ENCODE data around the gene HSPA9. TPM values are rescaled to one million over a fixed set of nuclear protein-coding genes. Genes with fewer than 3 reads are reported as not detected.

Gene HSPA9
- total and polyA plus RNA-seq, 3 experiments from 2014 or later: 171 to 498 (median 468) TPM

GRCh38 chr5:138585157-138585556, 10.0 kb upstream of the HSPA9 start:
- Histone ChIP-seq H3K9me3 (ENCODE audit: low read length) (no peaks in the 10 kb centered on the region), H3K27ac (ENCODE audit: low read depth, low read length) (no peak overlapping the region), H3K4me1 (ENCODE audit: insufficient read depth, low read length) (no peaks in the 10 kb centered on the region), H3K36me3 (ENCODE audit: insufficient read depth, low read length) (no peaks in the 10 kb centered on the region), H3K4me3 (ENCODE audit: low read length) (no peak overlapping the region), H3K27me3 (ENCODE audit: insufficient read depth, low read length, poor library complexity, severe bottlenecking) (no peaks in the 10 kb centered on the region)
- Mint-ChIP-seq H3K9me3 (no peaks in the 10 kb centered on the region), H3K27ac (no peak overlapping the region), H3K36me3 (no peaks in the 10 kb centered on the region), H3K27me3 (peaks cover 10 to 17% of the 10 kb centered on the region in 2 donors), H3K4me3 (no peak overlapping the region), H3K4me1 (no peaks in the 10 kb centered on the region)
- POLR2A ChIA-PET: no interaction called here
- DNase-seq: no peak
- CTCF ChIA-PET: no interaction called here

- ChIA-PET POLR2A (interaction anchor here (0.7 kb wide), 1 partner anchor 9 kb away, joined by 3 read pairs; the partner anchor contains the start of gene HSPA9), CTCF (interaction anchor here (1.0 to 1.2 kb wide), 2 partner anchors 9 to 678 kb away, joined by 3 to 6 read pairs; partner anchors contain the start of gene HSPA9)
- Histone ChIP-seq H3K4me3 (ENCODE audit: low read length) (no peak overlapping the region), H3K4me1 (ENCODE audit: insufficient read depth, low read length) (no peaks in the 10 kb centered on the region), H3K27me3 (ENCODE audit: insufficient read depth, low read length, poor library complexity, severe bottlenecking) (no peaks in the 10 kb centered on the region), H3K9me3 (ENCODE audit: low read length) (no peaks in the 10 kb centered on the region), H3K36me3 (ENCODE audit: insufficient read depth, low read length) (no peaks in the 10 kb centered on the region), H3K27ac (ENCODE audit: low read depth, low read length) (no peak overlapping the region)
- no peaks in the 10 kb centered on the region for H3K36me3 Mint-ChIP-seq
- H3K4me3 Mint-ChIP-seq: no peak overlapping the region
- no peak for DNase-seq
- peaks cover 8 to 17% of the 10 kb centered on the region in 2 donors for H3K27me3 Mint-ChIP-seq
- peaks cover 0 to 4% (median 4%) of the 10 kb centered on the region in 3 donors for H3K4me1 Mint-ChIP-seq
- H3K9me3 Mint-ChIP-seq: no peaks in the 10 kb centered on the region
- H3K27ac Mint-ChIP-seq: no peak overlapping the region
These were observed 8.9 kb upstream of the HSPA9 start for GRCh38 chr5:138583984-138584637.

- Histone ChIP-seq H3K27me3 (ENCODE audit: insufficient read depth, low read length, poor library complexity, severe bottlenecking) (no peaks in the 10 kb centered on the region), H3K4me3 (ENCODE audit: low read length) (no peak overlapping the region), H3K9me3 (ENCODE audit: low read length) (no peaks in the 10 kb centered on the region), H3K36me3 (ENCODE audit: insufficient read depth, low read length) (no peaks in the 10 kb centered on the region), H3K27ac (ENCODE audit: low read depth, low read length) (no peak overlapping the region), H3K4me1 (ENCODE audit: insufficient read depth, low read length) (no peaks in the 10 kb centered on the region)
- no peaks in the 10 kb centered on the region for H3K9me3 Mint-ChIP-seq
- no peak overlapping the region for H3K27ac Mint-ChIP-seq
- ChIA-PET CTCF (no interaction called here), POLR2A (no interaction called here)
- H3K4me3 Mint-ChIP-seq: no peak overlapping the region
- H3K36me3 Mint-ChIP-seq: no peaks in the 10 kb centered on the region
- H3K4me1 Mint-ChIP-seq: peaks cover 0 to 5% (median 4%) of the 10 kb centered on the region in 3 donors
- no peak for DNase-seq
- H3K27me3 Mint-ChIP-seq: peaks cover 5 to 17% of the 10 kb centered on the region in 2 donors
These were observed 7.8 kb upstream of the HSPA9 start for GRCh38 chr5:138582959-138583358.

GRCh38 chr5:138580777-138581176, 5.6 kb upstream of the HSPA9 start:
- Mint-ChIP-seq H3K4me3 (no peak overlapping the region), H3K9me3 (peaks cover 0 to 1% (median 0%) of the 10 kb centered on the region in 5 donors), H3K27me3 (peaks cover 0 to 8% of the 10 kb centered on the region in 2 donors), H3K4me1 (peaks cover 2 to 8% (median 8%) of the 10 kb centered on the region in 3 donors), H3K36me3 (peaks cover 0 to 2% (median 0%) of the 10 kb centered on the region in 3 donors), H3K27ac (peak overlapping the region in 1 of 8 donors; percentile 63)
- DNase-seq: no peak
- ChIA-PET POLR2A (interaction anchor here (0.5 kb wide), 1 partner anchor 34 kb away, joined by 3 read pairs; no protein-coding TSS in a partner anchor), CTCF (no interaction called here)
- H3K27me3 ChIP-seq (ENCODE audit: insufficient read depth, low read length, poor library complexity, severe bottlenecking): no peaks in the 10 kb centered on the region
- H3K9me3 ChIP-seq (ENCODE audit: low read length): no peaks in the 10 kb centered on the region
- no peaks in the 10 kb centered on the region for H3K36me3 ChIP-seq (ENCODE audit: insufficient read depth, low read length)
- no peak overlapping the region for H3K4me3 ChIP-seq (ENCODE audit: low read length)
- H3K27ac ChIP-seq (ENCODE audit: low read depth, low read length): no peak overlapping the region
- peaks cover 6% of the 10 kb centered on the region for H3K4me1 ChIP-seq (ENCODE audit: insufficient read depth, low read length)

- Histone ChIP-seq H3K27ac (ENCODE audit: low read depth, low read length) (no peak overlapping the region), H3K4me3 (ENCODE audit: low read length) (no peak overlapping the region), H3K36me3 (ENCODE audit: insufficient read depth, low read length) (no peaks in the 10 kb centered on the region), H3K27me3 (ENCODE audit: insufficient read depth, low read length, poor library complexity, severe bottlenecking) (no peaks in the 10 kb centered on the region), H3K4me1 (ENCODE audit: insufficient read depth, low read length) (peaks cover 6% of the 10 kb centered on the region), H3K9me3 (ENCODE audit: low read length) (no peaks in the 10 kb centered on the region)
- Mint-ChIP-seq H3K4me3 (no peak overlapping the region), H3K27me3 (peaks cover 3 to 5% of the 10 kb centered on the region in 2 donors), H3K36me3 (peaks cover 0 to 8% (median 0%) of the 10 kb centered on the region in 3 donors), H3K4me1 (peaks cover 6 to 14% (median 10%) of the 10 kb centered on the region in 3 donors), H3K27ac (no peak overlapping the region), H3K9me3 (peaks cover 0 to 1% (median 0%) of the 10 kb centered on the region in 5 donors)
- no peak for DNase-seq
- CTCF ChIA-PET: interaction anchor here (0.7 to 1.5 kb wide), 12 partner anchors 14 to 682 kb away, joined by 3 to 7 read pairs (median 3); partner anchors contain the start of genes BRD8, CTNNA1, ETF1 and KIF20A
- POLR2A ChIA-PET: interaction anchor here (0.5 kb wide), 1 partner anchor 33 kb away, joined by 3 read pairs; no protein-coding TSS in a partner anchor
These were observed 4.8 kb upstream of the HSPA9 start for GRCh38 chr5:138580001-138580400.

- peak overlapping the region in 1 of 7 donors; percentile 44 for H3K4me3 Mint-ChIP-seq
- peaks cover 0 to 13% (median 0%) of the 10 kb centered on the region in 3 donors for H3K36me3 Mint-ChIP-seq
- H3K9me3 Mint-ChIP-seq: peaks cover 0 to 1% (median 0%) of the 10 kb centered on the region in 5 donors
- peaks cover 11 to 19% (median 15%) of the 10 kb centered on the region in 3 donors for H3K4me1 Mint-ChIP-seq
- no peaks in the 10 kb centered on the region for H3K36me3 ChIP-seq (ENCODE audit: insufficient read depth, low read length)
- POLR2A ChIA-PET: interaction anchor here (0.6 kb wide), 2 partner anchors 14 to 976 kb away, joined by 3 to 4 read pairs; no protein-coding TSS in a partner anchor
- H3K27me3 Mint-ChIP-seq: peaks cover 0 to 5% of the 10 kb centered on the region in 2 donors
- no peaks in the 10 kb centered on the region for H3K9me3 ChIP-seq (ENCODE audit: low read length)
- H3K27me3 ChIP-seq (ENCODE audit: insufficient read depth, low read length, poor library complexity, severe bottlenecking): no peaks in the 10 kb centered on the region
- peak overlapping the region in 4 of 8 donors; percentile 6 to 65 (median 36) for H3K27ac Mint-ChIP-seq
- peaks cover 6% of the 10 kb centered on the region for H3K4me1 ChIP-seq (ENCODE audit: insufficient read depth, low read length)
- DNase-seq: no peak
- CTCF ChIA-PET: interaction anchor here (0.7 to 1.5 kb wide), 19 partner anchors 12 to 683 kb away, joined by 3 to 7 read pairs (median 3); partner anchors contain the start of genes BRD8, CTNNA1, ETF1 and KIF20A
- H3K27ac ChIP-seq (ENCODE audit: low read depth, low read length): no peak overlapping the region
- no peak overlapping the region for H3K4me3 ChIP-seq (ENCODE audit: low read length)
These were observed 4.3 kb upstream of the HSPA9 start for GRCh38 chr5:138579517-138579863.

- H3K27ac ChIP-seq (ENCODE audit: low read depth, low read length): no peak overlapping the region
- Mint-ChIP-seq H3K4me3 (peak overlapping the region in 2 of 7 donors; percentile 9 to 72), H3K27ac (peak overlapping the region in 4 of 8 donors; percentile 36 to 74 (median 58)), H3K4me1 (peaks cover 24 to 36% (median 29%) of the 10 kb centered on the region in 3 donors), H3K9me3 (peaks cover 0 to 1% (median 0%) of the 10 kb centered on the region in 5 donors), H3K36me3 (peaks cover 0 to 30% (median 3%) of the 10 kb centered on the region in 3 donors), H3K27me3 (peaks cover 0 to 5% of the 10 kb centered on the region in 2 donors)
- no peaks in the 10 kb centered on the region for H3K9me3 ChIP-seq (ENCODE audit: low read length)
- peaks cover 13% of the 10 kb centered on the region for H3K36me3 ChIP-seq (ENCODE audit: insufficient read depth, low read length)
- ChIA-PET CTCF (interaction anchor here (1.4 to 4.5 kb wide), 2 partner anchors 34 to 389 kb away, joined by 4 to 26 read pairs; partner anchors contain the start of gene ETF1), POLR2A (interaction anchor here (0.7 kb wide), 1 partner anchor 185 kb away, joined by 3 read pairs; no protein-coding TSS in a partner anchor)
- DNase-seq: no peak
- no peak overlapping the region for H3K4me3 ChIP-seq (ENCODE audit: low read length)
- no peaks in the 10 kb centered on the region for H3K27me3 ChIP-seq (ENCODE audit: insufficient read depth, low read length, poor library complexity, severe bottlenecking)
- H3K4me1 ChIP-seq (ENCODE audit: insufficient read depth, low read length): peaks cover 23% of the 10 kb centered on the region
These were observed 2.3 kb upstream of the HSPA9 start for GRCh38 chr5:138577452-138577851.

Measured in CD8-positive, alpha-beta memory T cell (primary cell).